IgD-negative memory B cell (primary cell): Measurements from ENCODE around the gene CMYA5. TPM values are rescaled to one million over a fixed set of nuclear protein-coding genes. Genes with fewer than 3 reads are reported as not detected.

Source experiments
- H3K27ac Mint-ChIP-seq, 3 donors: one replicate each; pipeline ENCODE4 v1.8.0; 2020 to 2022; ENCODE audit warnings: mild to moderate bottlenecking in 3 of 3, mixed read lengths in 3 of 3, moderate library complexity in 1 of 3
- H3K27me3 Mint-ChIP-seq: one replicate; pipeline ENCODE4 v1.8.0; 2021; ENCODE audit warnings: mixed read lengths
- H3K36me3 Mint-ChIP-seq: one replicate; pipeline ENCODE4 v1.8.0; 2020; ENCODE audit warnings: mild to moderate bottlenecking, mixed read lengths
- H3K4me1 Mint-ChIP-seq, 3 donors: one replicate each; pipeline ENCODE4 v1.8.0; 2020 to 2022; ENCODE audit warnings: mixed read lengths in 3 of 3, mild to moderate bottlenecking in 1 of 3
- H3K4me3 Mint-ChIP-seq, 4 donors: one replicate each; pipeline ENCODE4 v1.8.0; 2020 to 2022; ENCODE audit warnings: mild to moderate bottlenecking in 4 of 4, mixed read lengths in 4 of 4, moderate library complexity in 3 of 4
- H3K9me3 Mint-ChIP-seq, 3 donors: one replicate each; pipeline ENCODE4 v1.8.0; 2020 to 2021; ENCODE audit warnings: mixed read lengths in 3 of 3, mild to moderate bottlenecking in 1 of 3
- polyA plus RNA-seq: library from polyadenylated mRNA; unstranded; fragments of 300-500 nt; fragmentation: Illumina TruSeq; gene quantifications from one replicate; pipeline ENCODE4 v1.2.3, GENCODE V29; 2021

CMYA5 gene
- polyA plus RNA-seq, 1 donor from 2014 or later: not detected

DNA sequence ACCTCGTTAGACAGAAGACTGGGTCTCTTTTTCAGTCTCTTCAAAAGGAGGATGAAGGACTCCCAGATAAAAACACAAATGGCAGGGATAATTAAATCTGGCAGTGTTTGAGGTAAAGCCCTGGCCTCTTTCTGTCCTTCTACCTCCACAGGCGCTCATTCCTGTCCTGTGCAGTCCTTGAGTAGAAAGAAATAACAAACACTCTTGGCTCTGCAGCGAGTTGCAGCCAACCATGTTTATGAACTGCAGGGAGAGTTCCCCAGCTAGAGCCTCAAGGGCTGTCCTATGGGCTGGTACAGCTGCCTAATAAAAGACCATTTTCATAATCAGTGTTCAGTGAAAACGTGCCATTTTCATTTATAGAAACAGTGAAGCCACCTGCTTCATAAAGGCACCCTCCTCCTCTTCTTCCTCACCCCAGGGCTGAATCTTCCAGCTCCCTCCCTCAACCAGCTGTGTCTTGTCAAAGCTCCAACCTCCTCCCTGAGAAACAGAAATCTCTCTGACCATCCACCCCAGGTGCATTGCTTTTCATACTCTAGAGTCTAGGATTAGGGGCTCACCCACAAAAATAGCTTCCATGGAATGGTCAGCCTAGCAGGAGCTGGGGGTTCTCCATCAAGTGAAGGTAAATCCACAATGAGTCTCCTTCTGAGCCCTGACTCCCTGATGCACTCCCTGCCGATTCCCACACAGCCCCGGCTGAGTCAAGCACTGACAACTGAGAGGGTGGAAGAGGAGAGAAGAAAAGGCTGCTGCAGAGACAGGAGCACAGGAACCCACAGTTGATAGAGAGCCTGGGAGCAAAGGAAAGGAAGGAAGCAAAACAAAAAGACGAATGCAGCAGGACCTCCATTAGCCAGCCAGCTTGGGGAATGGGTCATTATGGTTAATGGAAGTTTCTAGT, 150.7 kb downstream of the CMYA5 start:
- Mint-ChIP-seq H3K27ac (no peak overlapping the region), H3K4me3 (no peak overlapping the region), H3K27me3 (peaks cover 4% of the 10 kb centered on the region), H3K4me1 (no peaks in the 10 kb centered on the region), H3K36me3 (no peaks in the 10 kb centered on the region), H3K9me3 (no peaks in the 10 kb centered on the region)

- H3K4me1 Mint-ChIP-seq: no peaks in the 10 kb centered on the region
- H3K9me3 Mint-ChIP-seq: no peaks in the 10 kb centered on the region
- no peaks in the 10 kb centered on the region for H3K36me3 Mint-ChIP-seq
- H3K27me3 Mint-ChIP-seq: peaks cover 4% of the 10 kb centered on the region
- H3K4me3 Mint-ChIP-seq: no peak overlapping the region
- H3K27ac Mint-ChIP-seq: no peak overlapping the region
These were observed 151.5 kb downstream of the CMYA5 start for GRCh38 chr5:79841172-79841571.

GRCh38 chr5:79842006-79842881, 152.6 kb downstream of the CMYA5 start:
- H3K4me3 Mint-ChIP-seq: no peak overlapping the region

GRCh38 chr5:79842991-79843390, 153.4 kb downstream of the CMYA5 start:
- H3K4me3 Mint-ChIP-seq: no peak overlapping the region

More at GRCh38 chr5:79842006-79842881, 152.6 kb downstream of the CMYA5 start:
- Mint-ChIP-seq H3K36me3 (no peaks in the 10 kb centered on the region), H3K4me1 (no peaks in the 10 kb centered on the region), H3K9me3 (no peaks in the 10 kb centered on the region), H3K27me3 (peaks cover 4% of the 10 kb centered on the region), H3K27ac (no peak overlapping the region)

DNA sequence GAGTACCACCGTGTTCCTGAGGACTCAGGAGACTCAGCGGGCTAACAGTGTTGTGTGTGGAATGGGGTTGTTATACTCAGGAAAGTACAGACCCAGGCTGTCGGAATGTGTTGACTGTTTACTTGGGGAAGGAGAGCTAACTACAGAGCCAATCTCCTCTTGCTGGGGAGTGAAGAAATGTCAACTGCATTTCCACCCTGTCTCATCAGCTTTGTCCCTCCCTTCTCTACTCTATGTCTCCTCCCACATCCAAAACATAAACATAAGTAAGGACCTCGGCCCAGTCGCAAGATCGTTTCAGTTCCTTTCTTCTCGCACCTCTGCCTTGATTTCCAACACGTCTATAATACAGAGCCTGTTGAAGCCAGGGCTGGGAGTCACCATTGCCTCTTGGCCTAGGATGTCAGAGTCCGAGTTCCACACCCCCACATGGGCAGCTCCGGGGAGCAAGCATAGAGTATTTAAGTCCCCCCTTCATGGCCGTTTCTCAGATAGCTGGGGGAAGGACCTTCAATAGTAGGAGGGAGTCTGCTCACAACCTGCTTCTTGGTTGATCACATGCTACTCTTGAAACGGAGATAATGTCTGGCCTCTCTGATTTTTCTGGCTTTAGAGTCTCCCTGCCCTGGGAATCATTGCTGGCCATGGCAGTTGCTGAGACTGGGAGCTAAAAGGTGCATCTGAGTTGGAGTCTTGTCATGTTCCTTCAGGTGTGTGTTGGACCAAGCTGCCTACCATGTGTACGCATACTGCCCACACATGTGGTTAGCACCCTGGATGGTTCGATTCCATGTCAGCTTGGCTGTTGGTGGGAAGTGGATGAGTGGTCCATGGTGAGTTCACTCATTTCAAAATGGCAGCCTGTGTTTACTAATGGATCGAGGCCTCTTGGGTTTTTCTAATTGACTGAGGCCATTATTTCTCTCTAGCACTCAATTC, 154.1 kb downstream of the CMYA5 start:
- H3K9me3 Mint-ChIP-seq: no peaks in the 10 kb centered on the region
- peaks cover 4% of the 10 kb centered on the region for H3K27me3 Mint-ChIP-seq
- no peaks in the 10 kb centered on the region for H3K4me1 Mint-ChIP-seq
- no peak overlapping the region for H3K4me3 Mint-ChIP-seq
- H3K27ac Mint-ChIP-seq: no peak overlapping the region
- H3K36me3 Mint-ChIP-seq: no peaks in the 10 kb centered on the region

More at GRCh38 chr5:79842991-79843390, 153.4 kb downstream of the CMYA5 start:
- Mint-ChIP-seq H3K27me3 (peaks cover 4% of the 10 kb centered on the region), H3K27ac (no peak overlapping the region), H3K36me3 (no peaks in the 10 kb centered on the region), H3K9me3 (no peaks in the 10 kb centered on the region), H3K4me1 (no peaks in the 10 kb centered on the region)

DNA sequence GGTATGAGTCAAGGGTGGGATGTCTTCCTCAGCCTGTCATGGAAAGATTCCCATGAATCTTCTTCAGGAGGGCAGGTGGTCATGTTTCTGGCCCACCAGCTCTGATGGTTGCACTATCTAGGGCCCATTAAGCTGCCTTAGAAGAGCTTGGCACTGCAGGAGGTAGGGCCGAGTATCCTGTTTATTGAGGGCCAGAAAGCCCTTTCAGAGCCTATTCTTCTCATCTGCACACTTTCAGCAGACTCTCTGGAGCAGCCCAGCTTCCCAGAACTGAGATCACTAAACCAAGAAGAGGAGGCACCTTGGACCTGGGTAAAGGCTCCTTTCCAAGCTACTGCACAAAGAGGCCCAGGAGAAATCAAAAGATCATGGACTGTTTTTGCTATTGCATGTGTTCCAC, 154.9 kb downstream of the CMYA5 start:
- no peak overlapping the region for H3K27ac Mint-ChIP-seq
- no peaks in the 10 kb centered on the region for H3K4me1 Mint-ChIP-seq
- no peaks in the 10 kb centered on the region for H3K9me3 Mint-ChIP-seq
- H3K4me3 Mint-ChIP-seq: no peak overlapping the region
- peaks cover 2% of the 10 kb centered on the region for H3K36me3 Mint-ChIP-seq
- peaks cover 4% of the 10 kb centered on the region for H3K27me3 Mint-ChIP-seq

DNA sequence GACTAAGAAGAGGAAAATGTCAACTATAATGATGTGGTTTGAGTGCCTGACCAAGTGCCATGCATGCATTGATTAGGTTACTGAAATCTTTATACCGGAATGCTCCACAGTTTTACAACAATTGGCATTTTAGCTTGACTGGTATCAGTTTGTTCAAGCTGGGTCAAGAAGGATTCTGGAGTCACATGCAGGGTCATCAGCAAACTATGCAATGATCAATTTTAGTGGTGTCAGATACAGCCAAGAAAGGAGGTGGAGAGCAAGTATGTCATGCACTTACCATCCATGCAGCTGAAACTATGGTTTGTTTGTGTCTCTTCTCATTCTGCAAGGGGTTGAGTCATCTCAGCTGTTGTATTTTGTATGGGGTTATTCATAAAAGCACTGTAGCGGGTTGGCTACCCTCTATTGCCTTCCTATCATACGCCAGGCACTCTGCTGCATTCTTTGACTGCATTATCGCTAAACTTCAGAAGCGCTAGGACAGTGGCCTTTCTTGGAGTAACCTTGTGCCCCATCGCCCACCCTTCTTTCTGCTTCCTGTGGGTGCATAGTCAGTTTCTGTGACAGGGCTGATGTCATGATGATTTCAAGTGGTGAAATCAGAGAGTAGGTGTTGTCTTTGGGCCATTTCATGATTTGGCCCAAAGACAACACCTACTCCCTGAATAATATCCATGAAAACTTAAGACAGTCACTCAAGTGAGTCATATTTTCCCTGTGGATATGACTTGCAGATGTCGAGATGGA, 156.0 kb downstream of the CMYA5 start:
- Mint-ChIP-seq H3K27ac (no peak overlapping the region), H3K36me3 (peaks cover 4% of the 10 kb centered on the region), H3K9me3 (no peaks in the 10 kb centered on the region), H3K4me1 (no peaks in the 10 kb centered on the region), H3K27me3 (no peaks in the 10 kb centered on the region), H3K4me3 (no peak overlapping the region)

DNA sequence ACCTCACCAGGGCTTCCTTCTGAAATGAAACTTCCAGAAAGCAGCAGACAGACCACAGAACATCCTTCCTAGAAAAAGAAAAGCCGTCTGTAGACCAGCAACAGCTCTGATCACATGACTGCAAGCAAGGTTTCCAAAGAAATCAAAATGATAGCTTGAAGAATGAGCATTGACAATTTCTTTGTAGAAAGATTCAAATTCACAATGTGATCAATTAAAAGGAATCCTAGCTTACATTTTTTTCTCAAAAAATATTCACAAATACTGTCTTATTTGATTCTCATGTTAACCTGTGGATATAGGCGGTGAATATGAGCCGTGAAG, 156.5 kb downstream of the CMYA5 start:
- no peak overlapping the region for H3K4me3 Mint-ChIP-seq
- no peaks in the 10 kb centered on the region for H3K27me3 Mint-ChIP-seq

DNA sequence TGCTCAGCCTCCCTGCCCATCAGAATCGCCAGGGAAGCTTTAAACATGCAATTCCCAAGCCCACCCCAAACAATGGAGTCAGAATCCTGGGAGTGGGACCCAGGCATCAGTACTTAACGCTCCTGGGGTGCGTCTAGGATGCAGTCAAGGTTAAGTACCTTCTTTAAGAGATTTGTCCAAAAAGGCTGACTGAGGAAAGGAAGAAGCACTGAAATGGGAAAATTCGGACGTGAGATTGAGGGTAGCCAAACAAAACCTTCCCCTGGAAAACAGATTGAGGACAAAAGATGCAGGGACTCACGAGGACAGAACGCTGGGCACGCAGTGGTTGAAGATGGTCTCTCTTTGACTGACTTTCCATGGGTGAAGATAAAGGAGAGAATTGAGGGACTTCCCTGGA, 157.9 kb downstream of the CMYA5 start:
- Mint-ChIP-seq H3K9me3 (no peaks in the 10 kb centered on the region), H3K27ac (no peak overlapping the region), H3K27me3 (peaks cover 3% of the 10 kb centered on the region), H3K36me3 (peaks cover 4% of the 10 kb centered on the region), H3K4me3 (no peak overlapping the region), H3K4me1 (no peaks in the 10 kb centered on the region)

More for the DNA sequence above, 156.5 kb downstream of the CMYA5 start:
- no peak overlapping the region for H3K27ac Mint-ChIP-seq
- H3K9me3 Mint-ChIP-seq: no peaks in the 10 kb centered on the region
- H3K4me1 Mint-ChIP-seq: no peaks in the 10 kb centered on the region
- peaks cover 4% of the 10 kb centered on the region for H3K36me3 Mint-ChIP-seq

GRCh38 chr5:79849061-79849460, 159.4 kb downstream of the CMYA5 start:
- peaks cover 4% of the 10 kb centered on the region for H3K36me3 Mint-ChIP-seq
- no peaks in the 10 kb centered on the region for H3K9me3 Mint-ChIP-seq
- H3K4me1 Mint-ChIP-seq: no peaks in the 10 kb centered on the region
- no peak overlapping the region for H3K4me3 Mint-ChIP-seq
- peaks cover 6% of the 10 kb centered on the region for H3K27me3 Mint-ChIP-seq
- no peak overlapping the region for H3K27ac Mint-ChIP-seq

Other genes starting within 250 kb of the CMYA5 start
- gene HOMER1, start 175.7 kb upstream of the CMYA5 start, polyA plus RNA-seq: 1.8 TPM
- 55.8 TPM for gene TENT2, start 77.4 kb upstream of the CMYA5 start, polyA plus RNA-seq